ENCODE measurements around the gene TRMO.

The TRMO gene

GRCh38 chr9:97855486-97855875, 66.8 kb downstream of the TRMO start:
- ChIA-PET CTCF (no interaction called here), POLR2A (no interaction called here)
- Histone ChIP-seq H3K9me3 (ENCODE audit: control extremely low read depth in 1 of 5, control insufficient read depth in 4 of 5, insufficient read depth in 2 of 5, low read depth in 1 of 5, low read length in 4 of 5) (peaks cover 0 to 5% (median 2%) of the 10 kb centered on the region in 5 experiments), H3K27me3 (replicated peaks in 2 of 5; ENCODE audit: control insufficient read depth in 4 of 5, insufficient read depth in 5 of 5, low read length in 4 of 5) (peaks cover 24 to 100% (median 68%) of the 10 kb centered on the region in 5 experiments), H3K36me3 (ENCODE audit: control insufficient read depth in 4 of 4, insufficient read depth in 4 of 4, low read length in 3 of 4) (no peaks in the 10 kb centered on the region), H3K4me3 (ENCODE audit: control insufficient read depth in 1 of 7, extremely low read depth in 1 of 7, insufficient read depth in 4 of 7, low read depth in 2 of 7, low read length in 6 of 7) (no peak overlapping the region), H3K27ac (ENCODE audit: insufficient read depth in 1 of 2, low read depth in 1 of 2, low read length in 2 of 2, poor library complexity in 1 of 2, severe bottlenecking in 2 of 2) (no peak overlapping the region), H3K4me1 (ENCODE audit: control extremely low read depth in 1 of 4, control insufficient read depth in 4 of 4, insufficient read depth in 4 of 4, low read length in 3 of 4) (peaks cover 0 to 34% (median 26%) of the 10 kb centered on the region in 4 experiments)
- 19% methylated on average over 6 of the region's 8 CpGs for WGBS (ENCODE audit: insufficient coverage)
- no peak for DNase-seq

GRCh38 chr9:97854696-97855485, 67.4 kb downstream of the TRMO start:
- ChIA-PET POLR2A (no interaction called here), CTCF (no interaction called here)
- 8% methylated on average over 64 of the region's 71 CpGs for WGBS (ENCODE audit: insufficient coverage)
- DNase-seq, result no peak
- H3K27me3 ChIP-seq (replicated peaks in 2 of 5; ENCODE audit: control insufficient read depth in 4 of 5, insufficient read depth in 5 of 5, low read length in 4 of 5), result peaks cover 26 to 100% (median 72%) of the 10 kb centered on the region in 5 experiments
- peaks cover 0 to 5% (median 2%) of the 10 kb centered on the region in 5 experiments for H3K9me3 ChIP-seq (ENCODE audit: control extremely low read depth in 1 of 5, control insufficient read depth in 4 of 5, insufficient read depth in 2 of 5, low read depth in 1 of 5, low read length in 4 of 5)
- peak overlapping the region in 1 of 7 experiments; percentile 11 for H3K4me3 ChIP-seq (ENCODE audit: control insufficient read depth in 1 of 7, extremely low read depth in 1 of 7, insufficient read depth in 4 of 7, low read depth in 2 of 7, low read length in 6 of 7)
- no peak overlapping the region for H3K27ac ChIP-seq (ENCODE audit: insufficient read depth in 1 of 2, low read depth in 1 of 2, low read length in 2 of 2, poor library complexity in 1 of 2, severe bottlenecking in 2 of 2)
- H3K36me3 ChIP-seq (ENCODE audit: control insufficient read depth in 4 of 4, insufficient read depth in 4 of 4, low read length in 3 of 4), result no peaks in the 10 kb centered on the region
- peaks cover 0 to 34% (median 26%) of the 10 kb centered on the region in 4 experiments for H3K4me1 ChIP-seq (ENCODE audit: control extremely low read depth in 1 of 4, control insufficient read depth in 4 of 4, insufficient read depth in 4 of 4, low read length in 3 of 4)

All from common myeloid progenitor, CD34-positive (primary cell).